GM19351 (cell line): ENCODE results near the gene GPR143.

ENCODE experiments used
- ATAC-seq: cut with Tn5 transposase; IDR thresholded peaks from one replicate; pipeline ENCODE4 v1.9.1; 2021; ENCODE audit warnings: mild to moderate bottlenecking, moderate library complexity; ENCODE audit not compliant: unreplicated experiment

Gene GPR143

GRCh38 chrX:9676738-9677097, 88.9 kb downstream of the GPR143 start:
- no peak for ATAC-seq

DNA sequence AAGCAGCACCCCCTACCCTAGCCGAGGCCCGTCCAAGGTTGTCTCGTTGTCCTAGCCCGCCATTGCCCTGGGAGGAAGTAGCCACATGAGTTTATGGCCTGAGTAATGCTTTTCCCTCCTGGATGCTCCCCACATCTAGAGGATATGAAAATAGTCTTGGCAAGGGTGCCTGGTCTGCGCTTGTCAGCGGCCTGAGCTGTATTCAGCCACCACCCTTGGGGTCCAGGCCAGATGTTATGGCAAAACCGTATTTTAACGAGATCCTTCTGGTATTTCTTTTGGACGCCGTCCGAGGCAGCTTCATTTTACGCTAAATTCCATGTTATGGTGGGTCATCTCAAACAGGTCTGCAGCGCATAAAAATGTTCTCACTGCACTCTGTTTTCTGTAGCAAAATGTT, 89.3 kb downstream of the GPR143 start:
- ATAC-seq, result no peak
